H9 (cell line): ENCODE measurements around the gene MAEA. TPM values are rescaled to one million over a fixed set of nuclear protein-coding genes. Genes with fewer than 3 reads are reported as not detected.

Experiments
- DNase-seq: peaks from one replicate; pipeline ENCODE4 v3.0.0-alpha.2; 2017
- H2AFZ ChIP-seq: one replicate; pipeline ENCODE4 v1.6.1; 2013; ENCODE audit warnings: mild to moderate bottlenecking, low read length, control low read depth, moderate library complexity
- H2AK5ac ChIP-seq: 2 replicates; pipeline ENCODE4 v1.6.1; 2013; ENCODE audit warnings: low read length, control low read depth, mixed read lengths; ENCODE audit not compliant: insufficient read length
- H2BK120ac ChIP-seq: one replicate; pipeline ENCODE4 v1.6.1; 2013; ENCODE audit warnings: low read depth, mild to moderate bottlenecking, low read length, control low read depth, inconsistent platforms; ENCODE audit not compliant: poor library complexity, severe bottlenecking
- H2BK12ac ChIP-seq: 2 replicates; pipeline ENCODE4 v1.6.1; 2013; ENCODE audit warnings: low read length, control low read depth, mixed read lengths, low read depth; ENCODE audit not compliant: insufficient read length
- H2BK15ac ChIP-seq: 2 replicates; pipeline ENCODE4 v1.6.1; 2013; ENCODE audit warnings: low read depth, low read length, control low read depth
- H2BK20ac ChIP-seq: one replicate; pipeline ENCODE4 v1.6.1; 2013; ENCODE audit warnings: low read depth, mild to moderate bottlenecking, low read length, control low read depth, inconsistent platforms; ENCODE audit not compliant: poor library complexity, severe bottlenecking
- H2BK5ac ChIP-seq: 2 replicates; pipeline ENCODE4 v1.6.1; 2013; ENCODE audit warnings: low read length, control low read depth, mixed read lengths; ENCODE audit not compliant: insufficient read length
- H3K14ac ChIP-seq: 2 replicates; pipeline ENCODE4 v1.6.1; 2013; ENCODE audit warnings: low read length, control low read depth; ENCODE audit not compliant: insufficient read depth
- H3K18ac ChIP-seq: 2 replicates; pipeline ENCODE4 v1.6.1; 2013; ENCODE audit warnings: low read depth, mild to moderate bottlenecking, mixed read lengths, low read length, control low read depth; ENCODE audit not compliant: insufficient read length
- H3K23ac ChIP-seq: 2 replicates; pipeline ENCODE4 v1.6.1; 2013; ENCODE audit warnings: low read length, control low read depth, mixed read lengths, low read depth; ENCODE audit not compliant: insufficient read length
- H3K23me2 ChIP-seq: 2 replicates; pipeline ENCODE4 v1.6.1; 2013; ENCODE audit warnings: low read depth, mild to moderate bottlenecking, mixed read lengths, low read length, control low read depth; ENCODE audit not compliant: insufficient read length, poor library complexity, severe bottlenecking
- H3K27ac ChIP-seq: 2 replicates; pipeline ENCODE4 v1.5.1; 2013; ENCODE audit warnings: low read length, control low read depth, mixed read lengths, low read depth; ENCODE audit not compliant: insufficient read length
- H3K27me3 ChIP-seq: 2 replicates; pipeline ENCODE4 v1.6.1; 2013; ENCODE audit warnings: low read length, control low read depth, inconsistent platforms; ENCODE audit not compliant: insufficient read depth
- H3K4ac ChIP-seq: 2 replicates; pipeline ENCODE4 v1.6.1; 2013; ENCODE audit warnings: low read depth, mild to moderate bottlenecking, control low read depth, inconsistent platforms, low read length, moderate library complexity
- H3K4me1 ChIP-seq: 2 replicates; pipeline ENCODE4 v1.6.1; 2013; ENCODE audit warnings: low read length, control low read depth, inconsistent platforms; ENCODE audit not compliant: insufficient read depth
- H3K4me2 ChIP-seq: 2 replicates; pipeline ENCODE4 v1.6.1; 2013; ENCODE audit warnings: low read length, control low read depth, mixed read lengths; ENCODE audit not compliant: insufficient read length, insufficient read depth
- H3K56ac ChIP-seq: 2 replicates; pipeline ENCODE4 v1.6.1; 2013; ENCODE audit warnings: low read depth, mild to moderate bottlenecking, mixed read lengths, low read length, control low read depth; ENCODE audit not compliant: insufficient read length
- H3K79me1 ChIP-seq: 2 replicates; pipeline ENCODE4 v1.6.1; 2013; ENCODE audit warnings: low read depth, mild to moderate bottlenecking, moderate library complexity, low read length, control low read depth, inconsistent platforms; ENCODE audit not compliant: insufficient read depth, poor library complexity, severe bottlenecking
- H3K79me2 ChIP-seq: 2 replicates; pipeline ENCODE4 v1.6.1; 2013; ENCODE audit warnings: low read length, control low read depth, inconsistent platforms; ENCODE audit not compliant: insufficient read depth
- H3K9ac ChIP-seq: 2 replicates; pipeline ENCODE4 v1.6.1; 2013; ENCODE audit warnings: low read length, control low read depth, mixed read lengths; ENCODE audit not compliant: insufficient read length; ENCODE audit errors: extremely low read depth
- H3K9me3 ChIP-seq: one replicate; pipeline ENCODE4 v1.6.1; 2013; ENCODE audit warnings: low read depth, low read length, inconsistent platforms; ENCODE audit not compliant: control insufficient read depth
- H3T11ph ChIP-seq: one replicate; pipeline ENCODE4 v1.6.1; 2013; ENCODE audit warnings: mild to moderate bottlenecking, low read length, control low read depth, inconsistent platforms
- H4K20me1 ChIP-seq: one replicate; pipeline ENCODE4 v1.6.1; 2013; ENCODE audit not compliant: control insufficient read depth, insufficient read length, insufficient read depth
- H4K5ac ChIP-seq: 2 replicates; pipeline ENCODE4 v1.6.1; 2013; ENCODE audit warnings: low read depth, mild to moderate bottlenecking, mixed read lengths, low read length, control low read depth; ENCODE audit not compliant: insufficient read length
- H4K8ac ChIP-seq: replicated peaks from 2 replicates; pipeline ENCODE4 v1.6.1; 2013; ENCODE audit warnings: low read length, control low read depth, mixed read lengths, low read depth; ENCODE audit not compliant: insufficient read length
- H4K91ac ChIP-seq: 2 replicates; pipeline ENCODE4 v1.6.1; 2013; ENCODE audit warnings: low read depth, mild to moderate bottlenecking, moderate library complexity, mixed read lengths, low read length, control low read depth; ENCODE audit not compliant: insufficient read length
- H3K27ac Mint-ChIP-seq, 3 experiments: 2 replicates in 2 of 3; 3 replicates in 1 of 3; pipeline ENCODE4 v1.8.0; 2020 to 2021; ENCODE audit warnings: mixed read lengths in 3 of 3, mild to moderate bottlenecking in 1 of 3, moderate library complexity in 1 of 3
- H3K27me3 Mint-ChIP-seq: 2 replicates; pipeline ENCODE4 v1.8.0; 2021; ENCODE audit warnings: low read depth, mild to moderate bottlenecking, moderate library complexity, mixed read lengths
- H3K36me3 Mint-ChIP-seq, 3 experiments: 2 replicates in 2 of 3; 3 replicates in 1 of 3; pipeline ENCODE4 v1.8.0; 2020 to 2021; ENCODE audit warnings: low read depth in 3 of 3, mixed read lengths in 3 of 3; ENCODE audit not compliant: insufficient read depth in 1 of 3
- H3K4me1 Mint-ChIP-seq, 2 experiments: 2 replicates each; pipeline ENCODE4 v1.8.0; 2020; ENCODE audit warnings: mixed read lengths in 2 of 2
- H3K4me3 Mint-ChIP-seq, 2 experiments: 2 replicates in 1 of 2; 3 replicates in 1 of 2; pipeline ENCODE4 v1.8.0; 2020 to 2021; ENCODE audit warnings: mild to moderate bottlenecking in 2 of 2, mixed read lengths in 2 of 2, moderate library complexity in 1 of 2
- H3K9me3 Mint-ChIP-seq, 2 experiments: 2 replicates in 1 of 2; 3 replicates in 1 of 2; pipeline ENCODE4 v1.8.0; 2020; ENCODE audit warnings: mild to moderate bottlenecking in 2 of 2, mixed read lengths in 2 of 2, moderate library complexity in 1 of 2
- WGBS: extraction: QIAGEN DNeasy Blood & Tissue Kit; methylation state at CpG from one replicate; pipeline ENCODE4 v1.1.7; 2013; ENCODE audit warnings: missing lambda C conversion rate, low lambda C conversion rate, mixed read lengths; ENCODE audit not compliant: insufficient read length; ENCODE audit errors: extremely low coverage; 5-methylcytosine and 5-hydroxymethylcytosine counted together
- total RNA-seq: library from RNA; stranded (reverse); gene quantifications from 2 replicates; pipeline ENCODE4 v1.2.1, GENCODE V29; 2021
- TF ChIP-seq, protein P1 (sequence below): fragments of 200-600 bp; sonication (generic); conservative IDR thresholded peaks from 3 replicates; pipeline ENCODE4 v1.8.0; 2021; ENCODE audit warnings: antibody characterized with exemption, mild to moderate bottlenecking

MAEA gene
- total RNA-seq, 1 experiment from 2014 or later, result 85.6 TPM

DNA sequence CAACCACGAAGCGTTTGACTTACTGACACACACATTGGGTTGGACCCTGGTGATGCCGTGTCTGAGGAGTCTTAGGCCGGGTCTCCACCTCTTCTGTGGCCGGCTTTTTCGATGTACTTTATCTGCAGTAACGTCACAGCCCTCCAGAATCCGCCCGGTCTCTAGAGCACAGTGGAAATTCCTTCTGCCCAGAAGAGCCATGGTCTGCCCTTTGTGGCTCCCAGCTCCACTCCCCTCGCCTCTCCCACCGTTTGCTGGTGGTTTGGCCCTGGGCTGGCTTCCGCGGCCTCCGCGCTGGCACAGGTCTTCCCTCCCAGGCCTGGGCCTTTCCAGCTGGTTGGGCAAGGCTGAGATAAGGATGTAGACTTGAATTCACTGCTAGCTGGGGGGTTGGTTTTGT is 4.3 kb downstream of the MAEA start:
- Mint-ChIP-seq H3K27me3 (no peaks in the 10 kb centered on the region), H3K36me3 (peaks cover 0 to 30% (median 24%) of the 10 kb centered on the region in 3 experiments), H3K9me3 (no peaks in the 10 kb centered on the region; a peak in 1 of 5 replicates), H3K4me1 (peaks cover 39 to 49% of the 10 kb centered on the region in 2 experiments), H3K4me3 (no peak overlapping the region), H3K27ac (peak overlapping the region in 2 of 3 experiments; percentile 13 to 45; a peak in 3 of 7 replicates)
- H3K79me1 ChIP-seq, result peaks cover 19% of the 10 kb centered on the region
- H2BK20ac ChIP-seq, result no peak overlapping the region
- no peak overlapping the region for H2AK5ac ChIP-seq
- no peak overlapping the region for H3K23ac ChIP-seq
- H3T11ph ChIP-seq, result no peak overlapping the region
- H2AFZ ChIP-seq, result no peak overlapping the region
- no peak overlapping the region for H3K9ac ChIP-seq
- H3K4ac ChIP-seq, result no peak overlapping the region
- H3K27me3 ChIP-seq, result no peaks in the 10 kb centered on the region
- no peaks in the 10 kb centered on the region; the same call in 1 of the 2 replicates for H3K4me1 ChIP-seq
- no peak overlapping the region for H3K4me2 ChIP-seq
- peaks cover 64% of the 10 kb centered on the region; the same call in 1 of the 2 replicates for H3K79me2 ChIP-seq
- H4K91ac ChIP-seq, result no peak overlapping the region
- H3K27ac ChIP-seq, result no peak overlapping the region
- no peak overlapping the region for H3K56ac ChIP-seq
- no peaks in the 10 kb centered on the region for H4K20me1 ChIP-seq
- no peak overlapping the region for H3K14ac ChIP-seq
- no peak overlapping the region for H2BK5ac ChIP-seq
- WGBS, result no CpG with 5 or more reads among the region's 15 CpGs
- TF ChIP-seq, protein P1, sequence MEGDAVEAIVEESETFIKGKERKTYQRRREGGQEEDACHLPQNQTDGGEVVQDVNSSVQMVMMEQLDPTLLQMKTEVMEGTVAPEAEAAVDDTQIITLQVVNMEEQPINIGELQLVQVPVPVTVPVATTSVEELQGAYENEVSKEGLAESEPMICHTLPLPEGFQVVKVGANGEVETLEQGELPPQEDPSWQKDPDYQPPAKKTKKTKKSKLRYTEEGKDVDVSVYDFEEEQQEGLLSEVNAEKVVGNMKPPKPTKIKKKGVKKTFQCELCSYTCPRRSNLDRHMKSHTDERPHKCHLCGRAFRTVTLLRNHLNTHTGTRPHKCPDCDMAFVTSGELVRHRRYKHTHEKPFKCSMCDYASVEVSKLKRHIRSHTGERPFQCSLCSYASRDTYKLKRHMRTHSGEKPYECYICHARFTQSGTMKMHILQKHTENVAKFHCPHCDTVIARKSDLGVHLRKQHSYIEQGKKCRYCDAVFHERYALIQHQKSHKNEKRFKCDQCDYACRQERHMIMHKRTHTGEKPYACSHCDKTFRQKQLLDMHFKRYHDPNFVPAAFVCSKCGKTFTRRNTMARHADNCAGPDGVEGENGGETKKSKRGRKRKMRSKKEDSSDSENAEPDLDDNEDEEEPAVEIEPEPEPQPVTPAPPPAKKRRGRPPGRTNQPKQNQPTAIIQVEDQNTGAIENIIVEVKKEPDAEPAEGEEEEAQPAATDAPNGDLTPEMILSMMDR, result no peak
- no peak overlapping the region for H4K8ac ChIP-seq
- H2BK12ac ChIP-seq, result no peak overlapping the region
- peaks cover 8% of the 10 kb centered on the region for H3K23me2 ChIP-seq
- H3K9me3 ChIP-seq, result no peaks in the 10 kb centered on the region
- no peak overlapping the region for H4K5ac ChIP-seq
- no peak overlapping the region for H3K18ac ChIP-seq
- no peak for DNase-seq
- no peak overlapping the region for H2BK120ac ChIP-seq
- no peak overlapping the region for H2BK15ac ChIP-seq
